Measurements from ENCODE around the gene GLIS1. TPM values are rescaled to one million over a fixed set of nuclear protein-coding genes. Genes with fewer than 3 reads are reported as not detected.

Gene GLIS1
- polyA plus RNA-seq, 10 donors, result 0.13 to 1.6 (median 0.26) TPM; not detected in 5

- no peak for DNase-seq
Observed at GRCh38 chr1:53467391-53467790, 271.6 kb downstream of the GLIS1 start.

- no peak for DNase-seq
Observed at GRCh38 chr1:53465023-53465957, 273.7 kb downstream of the GLIS1 start.

- no peak for DNase-seq
Observed at GRCh38 chr1:53463961-53464899, 274.7 kb downstream of the GLIS1 start.

- DNase-seq, result no peak
Observed at GRCh38 chr1:53462769-53463501, 276.0 kb downstream of the GLIS1 start.

GRCh38 chr1:53462193-53462592 is 276.8 kb downstream of the GLIS1 start:
- no peak for DNase-seq

- DNase-seq, result no peak
Observed at GRCh38 chr1:53461323-53462044, 277.5 kb downstream of the GLIS1 start.

- DNase-seq, result no peak
Observed at GRCh38 chr1:53460666-53461322, 278.2 kb downstream of the GLIS1 start.

GRCh38 chr1:53460211-53460634 is 278.7 kb downstream of the GLIS1 start:
- no peak for DNase-seq

GRCh38 chr1:53459321-53460175 is 279.4 kb downstream of the GLIS1 start, which contains the start of gene DMRTB1:
DMRTB1 (plus strand) TSS chr1:53459399; CDS start chr1:53459454, 55 bp downstream.
- no peak for DNase-seq

GRCh38 chr1:53458634-53459033 is 280.3 kb downstream of the GLIS1 start:
- DNase-seq, result no peak

Other genes with a start within 250 kb of the GLIS1 start
- gene NDC1, start 99.1 kb upstream of the GLIS1 start, polyA plus RNA-seq (ENCODE audit: insufficient read length in 10 of 10), result 10 to 100 TPM in 9 of 10 donors, 1 to 10 TPM in 1; 9.6 to 16.3 (median 12.3) TPM
- 10 to 100 TPM; 12.7 to 17.1 (median 14.3) TPM for gene YIPF1, start 150.6 kb upstream of the GLIS1 start, polyA plus RNA-seq (ENCODE audit: insufficient read length in 10 of 10)
- gene DIO1, start 155.0 kb upstream of the GLIS1 start, polyA plus RNA-seq (ENCODE audit: insufficient read length in 10 of 10), result under 1 TPM in 6 of 10 donors, not detected in 4; 0.11 to 0.49 (median 0.23) TPM
- 10 to 100 TPM; 20.3 to 32.2 (median 25.4) TPM for gene IFT25, start 206.5 kb upstream of the GLIS1 start, polyA plus RNA-seq (ENCODE audit: insufficient read length in 10 of 10)
- 10 to 100 TPM; 20.6 to 34.4 (median 23.3) TPM for gene LRRC42, start 207.2 kb upstream of the GLIS1 start, polyA plus RNA-seq (ENCODE audit: insufficient read length in 10 of 10)

All from muscle of back (tissue), 11 donors.